Liver (tissue), 9 donors: Measurements from ENCODE around the gene KCNK7. TPM values are rescaled to one million over a fixed set of nuclear protein-coding genes. Genes with fewer than 3 reads are reported as not detected.

Experiments used
- DNase-seq: peaks from one replicate; pipeline ENCODE4 v3.0.0-alpha.2; 2017; ENCODE audit warnings: low spot score
- H3K27ac ChIP-seq, 2 donors: one replicate each; pipeline ENCODE4 v1.7.0; 2013; ENCODE audit warnings: inconsistent platforms in 2 of 2, low read length in 2 of 2, control low read depth in 1 of 2, low read depth in 1 of 2, mild to moderate bottlenecking in 1 of 2
- H3K27me3 ChIP-seq, 4 donors: one replicate each; pipeline versions ENCODE4 v1.6.1 to v1.7.0; 2013; ENCODE audit warnings: low read length in 3 of 4, inconsistent platforms in 1 of 4, mild to moderate bottlenecking in 1 of 4, moderate library complexity in 1 of 4; ENCODE audit not compliant: control insufficient read depth in 4 of 4, insufficient read depth in 4 of 4
- H3K36me3 ChIP-seq, 4 donors: one replicate each; pipeline versions ENCODE4 v1.6.1 to v1.7.0; 2013; ENCODE audit warnings: low read length in 3 of 4, mild to moderate bottlenecking in 3 of 4, low read depth in 1 of 4, moderate library complexity in 1 of 4; ENCODE audit not compliant: control insufficient read depth in 4 of 4, insufficient read depth in 3 of 4
- H3K4me1 ChIP-seq, 4 donors: one replicate each; pipeline versions ENCODE4 v1.6.1 to v1.7.0; 2013; ENCODE audit warnings: low read length in 3 of 4, mild to moderate bottlenecking in 3 of 4, moderate library complexity in 1 of 4; ENCODE audit not compliant: control insufficient read depth in 4 of 4, insufficient read depth in 4 of 4
- H3K4me3 ChIP-seq, 3 donors: one replicate each; pipeline versions ENCODE4 v1.6.1 to v1.7.0; 2013; ENCODE audit warnings: low read length in 3 of 3, control low read depth in 1 of 3, low read depth in 1 of 3, mild to moderate bottlenecking in 1 of 3
- H3K9ac ChIP-seq, 2 donors: one replicate each; pipeline ENCODE4 v1.7.0; 2013; ENCODE audit warnings: low read length in 2 of 2, mild to moderate bottlenecking in 2 of 2, moderate library complexity in 2 of 2, control low read depth in 1 of 2, low read depth in 1 of 2
- H3K9me3 ChIP-seq, 4 donors: one replicate each; pipeline versions ENCODE4 v1.6.1 to v1.7.0; 2013; ENCODE audit warnings: low read length in 3 of 4; ENCODE audit not compliant: control insufficient read depth in 4 of 4
- ATF3 ChIP-seq: IDR thresholded peaks from 2 replicates; pipeline ENCODE4 v1.6.1; 2016; ENCODE audit warnings: antibody characterized with exemption
- CTCF ChIP-seq: fragments of 150-350 bp; IDR thresholded peaks from 2 replicates; pipeline ENCODE4 v1.5.1; 2017; ENCODE audit warnings: improper control_type of control experiment, low read depth, low read length; ENCODE audit not compliant: missing input control
- EGR1 ChIP-seq, 2 donors: IDR thresholded peaks; 2 replicates each; pipeline ENCODE4 v1.6.1; 2016 to 2018; ENCODE audit warnings: antibody characterized with exemption in 2 of 2, low read depth in 2 of 2
- FOXA1 ChIP-seq: IDR thresholded peaks from 2 replicates; pipeline ENCODE4 v1.6.1; 2016; ENCODE audit warnings: antibody characterized with exemption
- FOXA2 ChIP-seq: IDR thresholded peaks from 2 replicates; pipeline ENCODE4 v1.6.1; 2016; ENCODE audit warnings: antibody characterized with exemption
- GABPA ChIP-seq, 2 donors: IDR thresholded peaks in 1 of 2; conservative IDR thresholded peaks in 1 of 2; 2 replicates each; pipeline ENCODE4 v1.6.1; 2016; ENCODE audit warnings: antibody characterized with exemption in 2 of 2, mild to moderate bottlenecking in 1 of 2, moderate library complexity in 1 of 2
- HNF4A ChIP-seq, 2 donors: conservative IDR thresholded peaks; 2 replicates each; pipeline ENCODE4 v1.6.1; 2016; ENCODE audit warnings: antibody characterized with exemption in 2 of 2, mild to moderate bottlenecking in 2 of 2
- HNF4G ChIP-seq: IDR thresholded peaks from 2 replicates; pipeline ENCODE4 v1.6.1; 2016; ENCODE audit warnings: antibody characterized with exemption
- JUND ChIP-seq, 2 donors: IDR thresholded peaks; 2 replicates each; pipeline ENCODE4 v1.6.1; 2016; ENCODE audit warnings: antibody characterized with exemption in 2 of 2
- MAX ChIP-seq: IDR thresholded peaks from 2 replicates; pipeline ENCODE4 v1.6.1; 2016; ENCODE audit warnings: antibody characterized with exemption
- NR2F2 ChIP-seq: IDR thresholded peaks from 2 replicates; pipeline ENCODE4 v1.6.1; 2016; ENCODE audit warnings: antibody characterized with exemption
- RAD21 ChIP-seq, 2 donors: IDR thresholded peaks; 2 replicates each; pipeline ENCODE4 v1.6.1; 2016; ENCODE audit warnings: antibody characterized with exemption in 2 of 2, mild to moderate bottlenecking in 2 of 2
- REST ChIP-seq: IDR thresholded peaks from 2 replicates; pipeline ENCODE4 v1.6.1; 2016; ENCODE audit warnings: antibody characterized with exemption, mild to moderate bottlenecking
- RXRA ChIP-seq, 2 donors: IDR thresholded peaks; 2 replicates each; pipeline ENCODE4 v1.6.1; 2017 to 2018; ENCODE audit warnings: antibody characterized with exemption in 2 of 2, mild to moderate bottlenecking in 1 of 2
- SP1 ChIP-seq: IDR thresholded peaks from 2 replicates; pipeline ENCODE4 v1.6.1; 2018; ENCODE audit warnings: antibody characterized with exemption, mild to moderate bottlenecking
- TAF1 ChIP-seq: conservative IDR thresholded peaks from 2 replicates; pipeline ENCODE4 v1.6.1; 2016; ENCODE audit warnings: antibody characterized with exemption, mild to moderate bottlenecking
- YY1 ChIP-seq: IDR thresholded peaks from 2 replicates; pipeline ENCODE4 v1.6.1; 2016; ENCODE audit warnings: antibody characterized with exemption, mild to moderate bottlenecking
- ZBTB33 ChIP-seq: IDR thresholded peaks from 2 replicates; pipeline ENCODE4 v1.6.1; 2016; ENCODE audit warnings: antibody characterized with exemption
- WGBS: extraction: QIAGEN DNeasy Blood & Tissue Kit; methylation state at CpG from one replicate; pipeline ENCODE4 v1.1.7; 2013; 5-methylcytosine and 5-hydroxymethylcytosine counted together
- polyA plus RNA-seq, 2 donors: library from polyadenylated mRNA; stranded (reverse) in 1 of 2; unstranded in 1 of 2; fragments of 200-250 nt in 1 of 2; fragments of >200 nt in 1 of 2; fragmentation: Nextera tagmentation in 1 of 2; extraction: Ambion mirVana in 1 of 2; gene quantifications; one replicate each; pipeline versions ENCODE4 v1.2.1 to v1.2.3, GENCODE V29; 2013 to 2015
- total RNA-seq, 2 donors: library from RNA; depleted of rRNA; stranded (reverse); fragments of >200 nt; gene quantifications; one replicate each; pipeline ENCODE4 v1.2.3, GENCODE V29; 2014
- donor health status: healthy.
- donor health status: healthy.
- donor health status: healthy.
- donor health status: healthy.
- donor health status: healthy.

The KCNK7 gene
- total and polyA plus RNA-seq, 4 donors = 0.14 to 0.32 (median 0.24) TPM

GRCh38 chr11:65580031-65580692, 15.4 kb downstream of the KCNK7 start:
- peaks cover 5 to 21% (median 15%) of the 10 kb centered on the region in 4 donors for H3K4me1 ChIP-seq
- peaks cover 0 to 7% (median 1%) of the 10 kb centered on the region in 4 donors for H3K36me3 ChIP-seq
- DNase-seq = no peak
- H3K27ac ChIP-seq = no peak overlapping the region
- WGBS = 93% methylated on average over 19 of the region's 19 CpGs
- no peak overlapping the region for H3K4me3 ChIP-seq
- H3K9ac ChIP-seq = no peak overlapping the region
- no peaks in the 10 kb centered on the region for H3K27me3 ChIP-seq
- H3K9me3 ChIP-seq = no peaks in the 10 kb centered on the region
- TF ChIP-seq SP1 = no peak
- no peak for TF ChIP-seq YY1
- no peak for TF ChIP-seq TAF1
- TF ChIP-seq RAD21 (IDR thresholded peaks at IDR 0.05) = no peak
- TF ChIP-seq JUND (IDR thresholded peaks at IDR 0.05) = no peak
- TF ChIP-seq CTCF = no peak
- TF ChIP-seq NR2F2 = no peak
- TF ChIP-seq HNF4G = no peak
- no peak for TF ChIP-seq RXRA (IDR thresholded peaks at IDR 0.05)
- TF ChIP-seq ATF3 = no peak

GRCh38 chr11:65579291-65579690, 16.3 kb downstream of the KCNK7 start:
- 88% methylated on average over 4 of the region's 4 CpGs for WGBS
- H3K36me3 ChIP-seq = peaks cover 0 to 7% (median 1%) of the 10 kb centered on the region in 4 donors
- H3K4me1 ChIP-seq = peaks cover 9 to 30% (median 20%) of the 10 kb centered on the region in 4 donors
- no peak overlapping the region for H3K4me3 ChIP-seq
- no peak for DNase-seq
- no peak overlapping the region for H3K27ac ChIP-seq
- H3K9me3 ChIP-seq = no peaks in the 10 kb centered on the region
- no peak overlapping the region for H3K9ac ChIP-seq
- no peaks in the 10 kb centered on the region for H3K27me3 ChIP-seq
- no peak for TF ChIP-seq TAF1
- TF ChIP-seq ATF3 = no peak
- no peak for TF ChIP-seq RAD21 (IDR thresholded peaks at IDR 0.05)
- no peak for TF ChIP-seq ZBTB33
- TF ChIP-seq YY1 = no peak
- TF ChIP-seq FOXA2 = no peak
- no peak for TF ChIP-seq HNF4G
- TF ChIP-seq SP1 = no peak
- TF ChIP-seq RXRA (IDR thresholded peaks at IDR 0.05) = no peak
- TF ChIP-seq HNF4A (conservative IDR thresholded peaks at IDR 0.05) = no peak
- TF ChIP-seq GABPA (IDR thresholded peaks at IDR 0.05 in 1 of 2, conservative IDR thresholded peaks at IDR 0.05 in 1 of 2) = no peak
- TF ChIP-seq CTCF = no peak
- TF ChIP-seq MAX = no peak
- TF ChIP-seq EGR1 (IDR thresholded peaks at IDR 0.05; ENCODE audit: low read depth in 2 of 2) = no peak
- TF ChIP-seq REST = no peak
- TF ChIP-seq JUND (IDR thresholded peaks at IDR 0.05) = no peak
- TF ChIP-seq NR2F2 = no peak
- no peak for TF ChIP-seq FOXA1
